ENCODE data around the gene WIZ. TPM values are rescaled to one million over a fixed set of nuclear protein-coding genes. Genes with fewer than 3 reads are reported as not detected.

The WIZ gene
- total and polyA plus RNA-seq, 2 of the 8 experiments (the other 6 are each of a cell fraction or from before 2014, with no cell fraction given), result 12.5 to 33.2 TPM

DNA sequence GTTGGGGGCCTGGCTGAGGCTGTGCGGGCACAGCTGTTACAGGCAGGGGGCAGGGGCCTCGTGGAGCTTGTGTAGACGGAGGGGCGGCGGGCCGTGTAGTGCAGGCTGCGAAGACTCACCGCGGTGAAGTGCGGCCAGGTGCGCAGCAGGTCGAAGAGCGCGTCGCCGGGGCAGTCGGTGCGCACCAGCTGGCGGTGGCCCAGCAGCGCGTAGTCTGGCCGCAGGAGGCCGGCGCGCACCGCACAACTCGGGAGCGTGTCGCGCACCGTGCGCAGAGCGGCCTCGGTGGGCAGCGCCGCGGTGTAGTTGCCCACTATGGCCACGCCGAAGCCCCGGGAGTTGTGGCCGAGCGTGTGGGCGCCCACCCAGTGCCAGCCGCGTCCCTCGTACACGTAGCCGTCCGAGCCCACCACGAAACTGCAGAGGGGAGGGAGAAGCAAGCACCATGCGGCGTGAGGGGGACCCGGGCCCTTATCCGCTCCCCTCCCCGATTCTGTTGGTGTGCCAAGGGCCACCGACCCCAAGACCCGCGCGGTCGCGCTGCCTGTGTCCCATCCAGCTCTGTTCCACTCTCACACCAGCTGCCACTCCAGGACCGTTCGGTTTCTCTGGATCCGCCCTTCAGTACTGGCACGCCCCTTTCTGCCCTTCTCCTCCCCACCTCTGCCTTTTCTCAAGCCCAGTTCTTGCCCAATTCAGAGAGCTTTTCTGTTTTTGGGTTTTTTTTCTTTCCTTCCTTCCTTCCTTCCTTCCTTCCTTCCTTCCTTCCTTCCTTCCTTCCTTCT, 19.9 kb upstream of the WIZ start:
- DNase-seq (ENCODE audit: low read depth in 1 of 2, low spot score in 2 of 2), result peak in 1 of 2 experiments; percentile 60
- Histone ChIP-seq H3K18ac (ENCODE audit: extremely low read depth, low read length) (no peak overlapping the region), H2AFZ (ENCODE audit: low read length) (peak overlapping the region; percentile 82; the same call in 1 of the 2 replicates), H3K27ac (ENCODE audit: low read depth, low read length) (no peak overlapping the region), H4K91ac (replicated peaks; ENCODE audit: insufficient read length, low read length) (no peak overlapping the region), H4K5ac (ENCODE audit: insufficient read length, low read depth, low read length) (no peak overlapping the region), H2AK5ac (ENCODE audit: low read depth, low read length) (no peak overlapping the region), H3K9ac (replicated peaks in 1 of 4; ENCODE audit: extremely low read depth in 1 of 4, low read depth in 3 of 4, low read length in 3 of 4) (no peak overlapping the region), H2BK120ac (replicated peaks; ENCODE audit: low read depth, low read length) (no peak overlapping the region), H3K4me2 (ENCODE audit: insufficient read depth in 1 of 2, low read depth in 2 of 2, low read length in 2 of 2) (peak overlapping the region; percentile 31 to 86), H2BK20ac (ENCODE audit: low read length) (no peak overlapping the region), H3K4me3 (ENCODE audit: extremely low read depth in 1 of 4, insufficient read depth in 2 of 4, low read depth in 3 of 4, low read length in 4 of 4) (peak overlapping the region; percentile 16 to 57 (median 23); a peak in 7 of 8 replicates), H3K23me2 (ENCODE audit: low read depth, low read length) (no peaks in the 10 kb centered on the region; the same call in 1 of the 2 replicates), H2BK5ac (ENCODE audit: low read depth, low read length) (no peak overlapping the region), H3K36me3 (ENCODE audit: control insufficient read depth in 2 of 4, insufficient read depth in 4 of 4, low read length in 3 of 4) (no peaks in the 10 kb centered on the region), H3K79me2 (ENCODE audit: control insufficient read depth in 1 of 2, insufficient read depth in 2 of 2, low read length in 2 of 2) (no peaks in the 10 kb centered on the region), H2BK15ac (ENCODE audit: low read length) (no peak overlapping the region), H3K23ac (ENCODE audit: insufficient read length) (no peak overlapping the region), H3K4ac (replicated peaks; ENCODE audit: insufficient read length, low read depth, low read length) (no peak overlapping the region), H3K27me3 (replicated peaks in 1 of 4; ENCODE audit: control insufficient read depth in 3 of 4, extremely low read depth in 1 of 4, insufficient read depth in 3 of 4, low read length in 3 of 4) (peaks cover 15 to 29% (median 23%) of the 10 kb centered on the region in 4 experiments), H4K8ac (ENCODE audit: extremely low read depth, insufficient read depth, low read length) (peak overlapping the region; percentile 31; the same call in 1 of the 2 replicates), H2BK12ac (ENCODE audit: low read depth, low read length) (no peak overlapping the region), H3K79me1 (ENCODE audit: low read depth, low read length) (no peaks in the 10 kb centered on the region), H3K4me1 (replicated peaks in 1 of 4; ENCODE audit: control insufficient read depth in 3 of 4, insufficient read depth in 4 of 4, low read length in 3 of 4) (peaks cover 0 to 5% (median 2%) of the 10 kb centered on the region in 4 experiments; a peak in 2 of 7 replicates), H3K14ac (ENCODE audit: insufficient read length) (no peak overlapping the region), H4K20me1 (replicated peaks in 1 of 2; ENCODE audit: control insufficient read depth in 1 of 2, insufficient read depth in 2 of 2, low read length in 2 of 2) (peaks cover 3 to 8% of the 10 kb centered on the region in 2 experiments), H3K9me3 (ENCODE audit: insufficient read depth in 2 of 2, low read depth in 1 of 2, low read length in 1 of 2) (peaks cover 2 to 11% of the 10 kb centered on the region in 2 experiments; a peak in 2 of 4 replicates), H3K56ac (replicated peaks; ENCODE audit: insufficient read length, low read depth, low read length) (no peak overlapping the region)
- WGBS, 2 experiments (ENCODE audit: extremely low coverage in 1 of 2, insufficient coverage in 1 of 2, insufficient read length in 1 of 2, insufficient replicate concordance in 2 of 2, low coverage in 1 of 2, low lambda C conversion rate in 2 of 2, missing lambda C conversion rate in 1 of 2), result 11% methylated on average over 38 of the region's 65 CpGs; no CpG with 5 or more reads in 1 of the 2 experiments
- FAIRE-seq, result no peak
- ChIA-PET CTCF (ENCODE audit: partially characterized antibody) (interaction anchor here (1.7 kb wide), 1 partner anchor 50 kb away, joined by 5 read pairs; the partner anchor contains the start of gene AKAP8L), POLR2A (ENCODE audit: partially characterized antibody) (no interaction called here)
- TF ChIP-seq E2F6 (IDR thresholded peaks at IDR 0.05) (peak; percentile 56), USF2 (IDR thresholded peaks at IDR 0.05; ENCODE audit: low read length) (no peak), EZH2 (IDR thresholded peaks at IDR 0.05; ENCODE audit: low read depth, low read length, severe bottlenecking) (peak; percentile 61), HDAC6 (IDR thresholded peaks at IDR 0.05; ENCODE audit: low read depth, low read length) (no peak), KDM4A (IDR thresholded peaks at IDR 0.05; ENCODE audit: low read depth, low read length, severe bottlenecking) (peak; percentile 75)
- TF ChIP-seq, protein P1, sequence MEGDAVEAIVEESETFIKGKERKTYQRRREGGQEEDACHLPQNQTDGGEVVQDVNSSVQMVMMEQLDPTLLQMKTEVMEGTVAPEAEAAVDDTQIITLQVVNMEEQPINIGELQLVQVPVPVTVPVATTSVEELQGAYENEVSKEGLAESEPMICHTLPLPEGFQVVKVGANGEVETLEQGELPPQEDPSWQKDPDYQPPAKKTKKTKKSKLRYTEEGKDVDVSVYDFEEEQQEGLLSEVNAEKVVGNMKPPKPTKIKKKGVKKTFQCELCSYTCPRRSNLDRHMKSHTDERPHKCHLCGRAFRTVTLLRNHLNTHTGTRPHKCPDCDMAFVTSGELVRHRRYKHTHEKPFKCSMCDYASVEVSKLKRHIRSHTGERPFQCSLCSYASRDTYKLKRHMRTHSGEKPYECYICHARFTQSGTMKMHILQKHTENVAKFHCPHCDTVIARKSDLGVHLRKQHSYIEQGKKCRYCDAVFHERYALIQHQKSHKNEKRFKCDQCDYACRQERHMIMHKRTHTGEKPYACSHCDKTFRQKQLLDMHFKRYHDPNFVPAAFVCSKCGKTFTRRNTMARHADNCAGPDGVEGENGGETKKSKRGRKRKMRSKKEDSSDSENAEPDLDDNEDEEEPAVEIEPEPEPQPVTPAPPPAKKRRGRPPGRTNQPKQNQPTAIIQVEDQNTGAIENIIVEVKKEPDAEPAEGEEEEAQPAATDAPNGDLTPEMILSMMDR (IDR thresholded peaks at IDR 0.05; ENCODE audit: control extremely low read depth in 1 of 3, insufficient read depth in 1 of 3, low read depth in 1 of 3, low read length in 3 of 3), result no peak

All from H1 (cell line).